Mesodermal cell (in vitro differentiated cells): ENCODE measurements around the gene HBM.
"Not testable (repeated sequence)": the region's sequence is repeated elsewhere in the genome, so short reads cannot be mapped to it uniquely, and the experiment has no call there.

ENCODE experiments used
- H3K27ac ChIP-seq: 2 replicates; pipeline ENCODE4 v1.7.0; 2013; ENCODE audit warnings: mild to moderate bottlenecking, low read depth, low read length, moderate library complexity; ENCODE audit not compliant: severe bottlenecking
- H3K36me3 ChIP-seq: 2 replicates; pipeline ENCODE4 v1.7.1; 2013; ENCODE audit warnings: mild to moderate bottlenecking, low read length, moderate library complexity; ENCODE audit not compliant: control insufficient read depth, insufficient read depth
- H3K4me1 ChIP-seq: one replicate; pipeline ENCODE4 v1.7.1; 2013; ENCODE audit warnings: mild to moderate bottlenecking, low read length; ENCODE audit not compliant: insufficient read depth, control insufficient read depth, poor library complexity, severe bottlenecking
- H3K4me3 ChIP-seq: 2 replicates; pipeline ENCODE4 v1.7.0; 2013; ENCODE audit warnings: low read length, control low read depth, mild to moderate bottlenecking; ENCODE audit not compliant: insufficient read depth, poor library complexity, severe bottlenecking; ENCODE audit errors: extremely low read depth
- H3K9me3 ChIP-seq: 2 replicates; pipeline ENCODE4 v1.7.1; 2013; ENCODE audit warnings: mild to moderate bottlenecking, low read length, moderate library complexity; ENCODE audit not compliant: control insufficient read depth
- WGBS, 2 experiments: methylation state at CpG; one replicate each; pipeline ENCODE4 v1.1.5; 2013; ENCODE audit warnings: missing lambda C conversion rate in 2 of 2; ENCODE audit not compliant: insufficient coverage in 2 of 2; 5-methylcytosine and 5-hydroxymethylcytosine counted together

HBM gene

GRCh38 chr16:149024-149660 lies 16.6 kb upstream of the HBM start:
- Histone ChIP-seq H3K36me3 (no peaks in the 10 kb centered on the region), H3K4me3 (no peak overlapping the region), H3K9me3 (no peaks in the 10 kb centered on the region), H3K27ac (no peak overlapping the region), H3K4me1 (no peaks in the 10 kb centered on the region)
- WGBS, 2 experiments, result 62% methylated on average over 8 of the region's 9 CpGs

GRCh38 chr16:152141-153128 lies 13.3 kb upstream of the HBM start, which contains the start of gene HBZ:
TSS of gene HBZ (plus strand) at chr16:152644. CDS start at chr16:152910, 266 bp downstream.
- WGBS, 2 experiments, result 90% methylated on average over 6 to 10 of the region's 17 CpGs
- Histone ChIP-seq H3K9me3 (no peaks in the 10 kb centered on the region), H3K27ac (no peak within 1 kb of the TSS), H3K4me1 (no peaks in the 10 kb centered on the region), H3K36me3 (no peaks in the 10 kb centered on the region), H3K4me3 (no peak within 1 kb of the TSS)

GRCh38 chr16:153129-153521 lies 12.7 kb upstream of the HBM start:
- WGBS, 2 experiments, result 57% methylated on average over 1 of the region's 6 CpGs; no CpG with 5 or more reads in 1 of the 2 experiments
- not testable (repeated sequence) for H3K9me3 ChIP-seq, H3K27ac ChIP-seq, H3K36me3 ChIP-seq, H3K4me1 ChIP-seq, H3K4me3 ChIP-seq

GRCh38 chr16:153550-154216 lies 12.1 kb upstream of the HBM start:
- H3K36me3 ChIP-seq, H3K4me1 ChIP-seq, H3K4me3 ChIP-seq, H3K9me3 ChIP-seq, H3K27ac ChIP-seq: not testable (repeated sequence)
- WGBS, 2 experiments, result no CpG with 5 or more reads among the region's 74 CpGs

GRCh38 chr16:154217-155030 lies 11.4 kb upstream of the HBM start:
- Histone ChIP-seq H3K36me3 (no peaks in the 10 kb centered on the region), H3K4me3 (peak overlapping the region; percentile 33), H3K27ac (no peak overlapping the region), H3K9me3 (no peaks in the 10 kb centered on the region), H3K4me1 (no peaks in the 10 kb centered on the region)
- WGBS, 2 experiments, result 1 to 2% methylated on average over 34 to 41 of the region's 59 CpGs

GRCh38 chr16:155031-155398 lies 10.8 kb upstream of the HBM start:
- Histone ChIP-seq H3K36me3 (no peaks in the 10 kb centered on the region), H3K4me3 (no peak overlapping the region), H3K4me1 (no peaks in the 10 kb centered on the region), H3K27ac (no peak overlapping the region), H3K9me3 (no peaks in the 10 kb centered on the region)
- 61 to 97% methylated on average over 3 of the region's 7 CpGs for WGBS, 2 experiments

GRCh38 chr16:159136-159849 lies 6.5 kb upstream of the HBM start:
- Histone ChIP-seq H3K36me3 (no peaks in the 10 kb centered on the region), H3K9me3 (no peaks in the 10 kb centered on the region), H3K4me3 (no peak overlapping the region), H3K27ac (no peak overlapping the region), H3K4me1 (no peaks in the 10 kb centered on the region)
- 51 to 55% methylated on average over 5 to 6 of the region's 6 CpGs for WGBS, 2 experiments

- not testable (repeated sequence) for H3K27ac ChIP-seq, H3K36me3 ChIP-seq, H3K4me1 ChIP-seq, H3K9me3 ChIP-seq, H3K4me3 ChIP-seq
- 78 to 96% methylated on average over 5 to 6 of the region's 20 CpGs for WGBS, 2 experiments
Measured at GRCh38 chr16:160242-160641, 5.5 kb upstream of the HBM start.

GRCh38 chr16:160691-161190 lies 5.0 kb upstream of the HBM start:
- Histone ChIP-seq H3K27ac (no peak overlapping the region), H3K36me3 (no peaks in the 10 kb centered on the region), H3K4me3 (no peak overlapping the region), H3K4me1 (peaks cover 3% of the 10 kb centered on the region), H3K9me3 (no peaks in the 10 kb centered on the region)
- 76 to 77% methylated on average over 5 to 13 of the region's 18 CpGs for WGBS, 2 experiments
